A673 (cell line): ENCODE data around the gene LAGE3. TPM values are rescaled to one million over a fixed set of nuclear protein-coding genes. Genes with fewer than 3 reads are reported as not detected.

Experiments used
- BruUV-seq: library from RNA; stranded (reverse); fragments of 400-500 nt; replicated peaks from 2 replicates; lab custom pipeline; 2021; lab: Mats Ljungman, UMichigan
- CTCF ChIA-PET: fragments of 300-600 bp; sonication (Branson Sonifier 250); formaldehyde crosslinking; loops from one replicate; lab custom pipeline; 2022; ENCODE audit warnings: antibody characterized with exemption; lab: Charles Lee
- POLR2A ChIA-PET: fragments of 300-600 bp; sonication (Branson Sonifier 250); formaldehyde crosslinking; loops from one replicate; lab custom pipeline; 2022; ENCODE audit warnings: antibody characterized with exemption; ENCODE audit not compliant: low non-redundant PET; lab: Charles Lee
- DNase-seq: peaks from one replicate; pipeline ENCODE4 v3.0.0-alpha.2; 2015; ENCODE audit warnings: low spot score
- H3K27ac ChIP-seq: fragments of 200-600 bp; sonication (generic); 2 replicates; pipeline ENCODE4 v1.5.1; 2016; ENCODE audit warnings: mixed run types, low read depth, mild to moderate bottlenecking, mixed read lengths, antibody characterized with exemption, low read length; ENCODE audit not compliant: poor library complexity, severe bottlenecking
- H3K27me3 ChIP-seq: fragments of 200-600 bp; sonication (generic); replicated peaks from 2 replicates; pipeline ENCODE4 v1.6.1; 2017; ENCODE audit warnings: mixed run types, low read depth, mild to moderate bottlenecking, mixed read lengths, antibody characterized with exemption, low read length; ENCODE audit not compliant: insufficient read depth, poor library complexity
- H3K36me3 ChIP-seq: fragments of 200-600 bp; sonication (generic); 2 replicates; pipeline ENCODE4 v1.6.1; 2016; ENCODE audit warnings: mixed run types, mild to moderate bottlenecking, mixed read lengths, antibody characterized with exemption, low read length; ENCODE audit not compliant: insufficient read depth, poor library complexity, severe bottlenecking
- H3K4me1 ChIP-seq: fragments of 200-600 bp; sonication (generic); 2 replicates; pipeline ENCODE4 v1.6.1; 2017; ENCODE audit warnings: mixed run types, mild to moderate bottlenecking, mixed read lengths, antibody characterized with exemption, low read length; ENCODE audit not compliant: insufficient read depth, poor library complexity, severe bottlenecking
- H3K4me3 ChIP-seq: fragments of 200-600 bp; sonication (generic); 2 replicates; pipeline ENCODE4 v1.5.1; 2016; ENCODE audit warnings: low read depth, mixed run types, mild to moderate bottlenecking, mixed read lengths, low read length; ENCODE audit not compliant: poor library complexity, severe bottlenecking
- H3K9me3 ChIP-seq: fragments of 200-600 bp; sonication (generic); 2 replicates; pipeline ENCODE4 v1.6.1; 2016; ENCODE audit warnings: mixed run types, low read depth, mild to moderate bottlenecking, mixed read lengths, antibody characterized with exemption, low read length; ENCODE audit not compliant: poor library complexity, severe bottlenecking
- EZH2 ChIP-seq: fragments of 200-600 bp; sonication (generic); IDR thresholded peaks from 2 replicates; pipeline ENCODE4 v1.6.1; 2017; ENCODE audit warnings: borderline replicate concordance, low read depth, mild to moderate bottlenecking, mixed read lengths, antibody characterized with exemption, low read length; ENCODE audit not compliant: poor library complexity, severe bottlenecking
- intact Hi-C: fragments of 100-400 bp; cut with micrococcal nuclease; formaldehyde crosslinking; loops from one replicate; pipeline ENCODE4 v1.10.0; 2022; ENCODE audit not compliant: unreplicated experiment
- total RNA-seq: library from RNA; stranded (reverse); gene quantifications from 2 replicates; pipeline ENCODE4 v1.2.3, GENCODE V29; 2021
- TF ChIP-seq, protein P1 (sequence below): fragments of 300-800, 200-600 bp; sonication (generic); conservative IDR thresholded peaks from 2 replicates; pipeline ENCODE4 v1.5.1; 2017; ENCODE audit warnings: low read depth, mild to moderate bottlenecking, antibody characterized with exemption, low read length, moderate library complexity, mixed read lengths

LAGE3 gene
- total RNA-seq, 1 experiment from 2014 or later = 34.6 TPM

DNA sequence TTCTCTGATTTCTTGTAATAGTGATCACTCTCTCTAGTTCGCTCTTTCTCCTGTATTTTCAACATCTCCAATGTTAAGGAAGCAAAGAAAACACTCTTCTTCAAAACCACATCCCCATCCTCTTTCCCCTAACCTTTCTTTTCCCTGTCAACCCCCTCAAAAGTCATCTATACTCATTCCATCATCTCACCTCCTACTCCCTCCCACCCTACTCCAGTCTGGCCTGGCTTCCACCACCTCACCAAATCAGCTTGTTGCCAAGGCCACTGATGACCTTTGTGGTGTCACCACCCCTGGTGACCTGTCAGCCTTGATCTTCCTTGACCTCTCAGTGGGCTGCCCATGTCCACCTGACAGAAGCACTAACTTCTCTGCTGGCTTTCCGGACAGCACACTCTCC is 34.6 kb upstream of the LAGE3 start:
- no TSS peak for BruUV-seq
- no peak overlapping the region for H3K4me3 ChIP-seq
- TF ChIP-seq, protein P1, sequence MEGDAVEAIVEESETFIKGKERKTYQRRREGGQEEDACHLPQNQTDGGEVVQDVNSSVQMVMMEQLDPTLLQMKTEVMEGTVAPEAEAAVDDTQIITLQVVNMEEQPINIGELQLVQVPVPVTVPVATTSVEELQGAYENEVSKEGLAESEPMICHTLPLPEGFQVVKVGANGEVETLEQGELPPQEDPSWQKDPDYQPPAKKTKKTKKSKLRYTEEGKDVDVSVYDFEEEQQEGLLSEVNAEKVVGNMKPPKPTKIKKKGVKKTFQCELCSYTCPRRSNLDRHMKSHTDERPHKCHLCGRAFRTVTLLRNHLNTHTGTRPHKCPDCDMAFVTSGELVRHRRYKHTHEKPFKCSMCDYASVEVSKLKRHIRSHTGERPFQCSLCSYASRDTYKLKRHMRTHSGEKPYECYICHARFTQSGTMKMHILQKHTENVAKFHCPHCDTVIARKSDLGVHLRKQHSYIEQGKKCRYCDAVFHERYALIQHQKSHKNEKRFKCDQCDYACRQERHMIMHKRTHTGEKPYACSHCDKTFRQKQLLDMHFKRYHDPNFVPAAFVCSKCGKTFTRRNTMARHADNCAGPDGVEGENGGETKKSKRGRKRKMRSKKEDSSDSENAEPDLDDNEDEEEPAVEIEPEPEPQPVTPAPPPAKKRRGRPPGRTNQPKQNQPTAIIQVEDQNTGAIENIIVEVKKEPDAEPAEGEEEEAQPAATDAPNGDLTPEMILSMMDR = no peak
- TF ChIP-seq EZH2 = no peak
- no peaks in the 10 kb centered on the region for H3K36me3 ChIP-seq
- POLR2A ChIA-PET = no interaction called here
- no peak for DNase-seq
- intact Hi-C loops = no loop called here
- no peaks in the 10 kb centered on the region for H3K4me1 ChIP-seq
- no peaks in the 10 kb centered on the region for H3K27me3 ChIP-seq
- no peak overlapping the region for H3K27ac ChIP-seq
- no peaks in the 10 kb centered on the region for H3K9me3 ChIP-seq
- CTCF ChIA-PET = no interaction called here

DNA sequence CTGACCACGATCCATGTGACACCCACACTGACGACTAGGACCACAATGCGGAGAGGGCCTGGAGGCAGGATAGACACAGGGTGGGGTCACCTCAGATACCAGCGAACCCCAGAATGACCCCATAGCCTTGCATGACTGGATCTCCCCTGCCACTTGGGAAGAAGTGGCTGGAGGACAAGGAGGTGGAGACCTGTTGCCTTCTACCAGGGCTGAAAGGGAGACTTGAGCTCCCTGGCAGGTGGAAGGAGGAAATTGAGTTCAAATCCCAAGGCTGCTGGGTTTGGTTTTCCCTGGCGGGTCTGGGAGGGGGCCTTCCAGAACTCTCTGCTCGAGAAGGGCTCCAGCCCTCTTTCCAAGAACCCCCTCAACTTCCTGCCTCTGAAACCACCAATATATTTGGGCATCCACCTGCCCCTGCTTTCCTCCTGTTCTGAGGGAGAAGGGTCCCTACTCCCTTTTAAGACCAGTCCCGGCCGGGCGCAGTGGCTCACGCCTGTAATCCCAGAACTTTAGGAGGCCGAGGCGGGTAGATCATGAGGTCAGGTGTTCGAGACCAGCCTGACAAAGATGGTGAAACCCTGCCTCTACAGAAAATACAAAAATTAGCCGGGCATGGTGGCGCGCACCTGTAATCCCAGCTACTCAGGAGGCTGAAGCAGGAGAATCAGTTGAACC is 33.9 kb upstream of the LAGE3 start:
- intact Hi-C loops = no loop called here
- ChIA-PET POLR2A (no interaction called here), CTCF (no interaction called here)
- H3K27me3 ChIP-seq = no peaks in the 10 kb centered on the region
- no peak overlapping the region for H3K4me3 ChIP-seq
- no peak overlapping the region for H3K27ac ChIP-seq
- no peaks in the 10 kb centered on the region for H3K9me3 ChIP-seq
- no peak for TF ChIP-seq EZH2
- TF ChIP-seq, protein P1 = no peak
- DNase-seq = no peak
- H3K36me3 ChIP-seq = no peaks in the 10 kb centered on the region
- no peaks in the 10 kb centered on the region for H3K4me1 ChIP-seq
- BruUV-seq = no TSS peak

DNA sequence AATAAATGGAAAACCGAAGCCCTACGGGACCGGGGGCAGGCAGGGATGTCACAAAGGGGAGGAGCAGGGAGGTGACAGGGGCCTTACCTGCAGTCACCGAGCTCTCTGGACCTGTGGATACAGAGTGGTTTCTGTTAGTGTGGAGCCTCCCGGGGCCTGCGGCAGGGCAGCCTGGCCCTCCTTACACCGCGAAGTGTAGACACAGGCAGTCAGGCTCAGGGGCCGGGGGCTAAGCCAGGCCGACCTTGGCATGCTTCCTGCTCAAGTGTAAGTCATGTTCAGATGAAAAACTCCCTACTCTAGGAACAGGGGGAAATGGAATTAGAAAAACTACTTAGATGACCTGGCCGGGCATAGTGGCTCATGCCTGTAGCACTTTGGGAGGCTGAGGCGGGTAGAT is 32.7 kb upstream of the LAGE3 start:
- no peak for DNase-seq
- intact Hi-C loops = no loop called here
- POLR2A ChIA-PET = no interaction called here
- no peaks in the 10 kb centered on the region for H3K9me3 ChIP-seq
- CTCF ChIA-PET = no interaction called here
- H3K36me3 ChIP-seq = no peaks in the 10 kb centered on the region
- no peak overlapping the region for H3K27ac ChIP-seq
- no peaks in the 10 kb centered on the region for H3K27me3 ChIP-seq
- BruUV-seq = no TSS peak
- no peak for TF ChIP-seq EZH2
- TF ChIP-seq, protein P1 = no peak
- no peak overlapping the region for H3K4me3 ChIP-seq
- H3K4me1 ChIP-seq = no peaks in the 10 kb centered on the region
